HEK293 (cell line): ENCODE results near the gene SRSF5.

Experiments
- KLF16 ChIP-seq: fragments of 450-650 bp; formaldehyde crosslinking; IDR thresholded peaks from 2 replicates; pipeline ENCODE4 v1.5.1; 2017; ENCODE audit warnings: missing biosample characterization, missing genetic modification characterization
- TCF7L2 ChIP-seq: IDR thresholded peaks from 2 replicates; pipeline ENCODE4 v1.6.1; 2011; ENCODE audit warnings: low read depth, mild to moderate bottlenecking, inconsistent platforms, low read length, moderate library complexity, borderline replicate concordance
- YY1 ChIP-seq: fragments of 450-650 bp; formaldehyde crosslinking; IDR thresholded peaks from 2 replicates; pipeline ENCODE4 v1.5.1; 2018; ENCODE audit warnings: missing biosample characterization, missing genetic modification characterization
- ZNF274 ChIP-seq, 2 experiments: fragments of 200-500 bp in 1 of 2; fragments of 450-650 bp in 1 of 2; sonication (Bioruptor generic) in 1 of 2; formaldehyde crosslinking in 1 of 2; IDR thresholded peaks; 2 replicates each; pipeline versions ENCODE4 v1.5.1 to v1.6.1; 2014 to 2016; ENCODE audit warnings: borderline replicate concordance in 1 of 2, inconsistent platforms in 1 of 2, low read length in 1 of 2, missing biosample characterization in 1 of 2, missing genetic modification characterization in 1 of 2
- TF ChIP-seq, protein P1 (sequence below): fragments of 450-650 bp; formaldehyde crosslinking; IDR thresholded peaks from 2 replicates; pipeline ENCODE4 v1.5.1; 2016; ENCODE audit warnings: missing biosample characterization, missing genetic modification characterization
- TF ChIP-seq, protein P2 (sequence below): fragments of 450-650 bp; formaldehyde crosslinking; IDR thresholded peaks from 2 replicates; pipeline ENCODE4 v1.5.1; 2016; ENCODE audit warnings: missing biosample characterization, missing genetic modification characterization
- TF ChIP-seq, protein P3 (sequence below): fragments of 450-650 bp; formaldehyde crosslinking; IDR thresholded peaks from 2 replicates; pipeline ENCODE4 v1.5.1; 2016; ENCODE audit warnings: missing biosample characterization, missing genetic modification characterization, borderline replicate concordance

DNA sequence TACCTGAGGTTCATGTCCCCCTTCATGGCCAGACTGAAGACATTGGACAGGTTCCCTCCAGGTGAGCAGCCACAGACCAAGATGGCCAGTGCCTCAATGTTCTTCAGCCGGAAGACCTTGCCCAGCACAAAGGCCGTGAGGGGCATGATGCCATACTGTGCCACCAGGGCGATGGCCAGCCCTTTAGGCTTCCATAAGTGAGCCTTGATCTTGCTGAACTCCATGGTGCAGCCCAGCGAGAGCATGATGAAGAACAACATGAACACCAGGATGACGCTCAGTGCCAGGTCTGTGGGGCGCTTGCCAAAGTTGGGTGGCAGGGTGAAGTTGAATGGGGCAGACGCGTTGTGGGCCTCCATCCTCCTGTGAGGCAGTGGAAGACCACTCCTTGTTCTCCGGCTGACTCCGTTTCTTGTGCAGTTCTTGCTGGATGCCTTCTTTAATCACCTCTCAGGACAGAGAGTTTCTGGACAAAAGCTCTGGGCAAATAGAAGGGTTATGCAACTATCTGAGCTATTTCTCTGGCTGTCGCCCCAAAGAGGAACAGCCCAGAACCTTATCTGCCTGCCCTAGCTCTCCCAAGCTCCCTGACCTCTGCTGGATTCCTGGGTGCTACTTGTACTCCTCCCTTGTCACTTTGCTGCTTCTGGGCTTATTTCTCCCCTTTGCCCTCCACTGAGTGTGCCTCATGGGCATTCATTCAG, 30.0 kb downstream of the SRSF5 start, which contains the start of gene SLC10A1:
- TF ChIP-seq, protein P1, sequence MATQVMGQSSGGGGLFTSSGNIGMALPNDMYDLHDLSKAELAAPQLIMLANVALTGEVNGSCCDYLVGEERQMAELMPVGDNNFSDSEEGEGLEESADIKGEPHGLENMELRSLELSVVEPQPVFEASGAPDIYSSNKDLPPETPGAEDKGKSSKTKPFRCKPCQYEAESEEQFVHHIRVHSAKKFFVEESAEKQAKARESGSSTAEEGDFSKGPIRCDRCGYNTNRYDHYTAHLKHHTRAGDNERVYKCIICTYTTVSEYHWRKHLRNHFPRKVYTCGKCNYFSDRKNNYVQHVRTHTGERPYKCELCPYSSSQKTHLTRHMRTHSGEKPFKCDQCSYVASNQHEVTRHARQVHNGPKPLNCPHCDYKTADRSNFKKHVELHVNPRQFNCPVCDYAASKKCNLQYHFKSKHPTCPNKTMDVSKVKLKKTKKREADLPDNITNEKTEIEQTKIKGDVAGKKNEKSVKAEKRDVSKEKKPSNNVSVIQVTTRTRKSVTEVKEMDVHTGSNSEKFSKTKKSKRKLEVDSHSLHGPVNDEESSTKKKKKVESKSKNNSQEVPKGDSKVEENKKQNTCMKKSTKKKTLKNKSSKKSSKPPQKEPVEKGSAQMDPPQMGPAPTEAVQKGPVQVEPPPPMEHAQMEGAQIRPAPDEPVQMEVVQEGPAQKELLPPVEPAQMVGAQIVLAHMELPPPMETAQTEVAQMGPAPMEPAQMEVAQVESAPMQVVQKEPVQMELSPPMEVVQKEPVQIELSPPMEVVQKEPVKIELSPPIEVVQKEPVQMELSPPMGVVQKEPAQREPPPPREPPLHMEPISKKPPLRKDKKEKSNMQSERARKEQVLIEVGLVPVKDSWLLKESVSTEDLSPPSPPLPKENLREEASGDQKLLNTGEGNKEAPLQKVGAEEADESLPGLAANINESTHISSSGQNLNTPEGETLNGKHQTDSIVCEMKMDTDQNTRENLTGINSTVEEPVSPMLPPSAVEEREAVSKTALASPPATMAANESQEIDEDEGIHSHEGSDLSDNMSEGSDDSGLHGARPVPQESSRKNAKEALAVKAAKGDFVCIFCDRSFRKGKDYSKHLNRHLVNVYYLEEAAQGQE: no peak
- TF ChIP-seq, protein P2, sequence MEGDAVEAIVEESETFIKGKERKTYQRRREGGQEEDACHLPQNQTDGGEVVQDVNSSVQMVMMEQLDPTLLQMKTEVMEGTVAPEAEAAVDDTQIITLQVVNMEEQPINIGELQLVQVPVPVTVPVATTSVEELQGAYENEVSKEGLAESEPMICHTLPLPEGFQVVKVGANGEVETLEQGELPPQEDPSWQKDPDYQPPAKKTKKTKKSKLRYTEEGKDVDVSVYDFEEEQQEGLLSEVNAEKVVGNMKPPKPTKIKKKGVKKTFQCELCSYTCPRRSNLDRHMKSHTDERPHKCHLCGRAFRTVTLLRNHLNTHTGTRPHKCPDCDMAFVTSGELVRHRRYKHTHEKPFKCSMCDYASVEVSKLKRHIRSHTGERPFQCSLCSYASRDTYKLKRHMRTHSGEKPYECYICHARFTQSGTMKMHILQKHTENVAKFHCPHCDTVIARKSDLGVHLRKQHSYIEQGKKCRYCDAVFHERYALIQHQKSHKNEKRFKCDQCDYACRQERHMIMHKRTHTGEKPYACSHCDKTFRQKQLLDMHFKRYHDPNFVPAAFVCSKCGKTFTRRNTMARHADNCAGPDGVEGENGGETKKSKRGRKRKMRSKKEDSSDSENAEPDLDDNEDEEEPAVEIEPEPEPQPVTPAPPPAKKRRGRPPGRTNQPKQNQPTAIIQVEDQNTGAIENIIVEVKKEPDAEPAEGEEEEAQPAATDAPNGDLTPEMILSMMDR (tag by site-specific recombination): no peak
- no peak for TF ChIP-seq YY1 (tag by site-specific recombination)
- TF ChIP-seq, protein P3, sequence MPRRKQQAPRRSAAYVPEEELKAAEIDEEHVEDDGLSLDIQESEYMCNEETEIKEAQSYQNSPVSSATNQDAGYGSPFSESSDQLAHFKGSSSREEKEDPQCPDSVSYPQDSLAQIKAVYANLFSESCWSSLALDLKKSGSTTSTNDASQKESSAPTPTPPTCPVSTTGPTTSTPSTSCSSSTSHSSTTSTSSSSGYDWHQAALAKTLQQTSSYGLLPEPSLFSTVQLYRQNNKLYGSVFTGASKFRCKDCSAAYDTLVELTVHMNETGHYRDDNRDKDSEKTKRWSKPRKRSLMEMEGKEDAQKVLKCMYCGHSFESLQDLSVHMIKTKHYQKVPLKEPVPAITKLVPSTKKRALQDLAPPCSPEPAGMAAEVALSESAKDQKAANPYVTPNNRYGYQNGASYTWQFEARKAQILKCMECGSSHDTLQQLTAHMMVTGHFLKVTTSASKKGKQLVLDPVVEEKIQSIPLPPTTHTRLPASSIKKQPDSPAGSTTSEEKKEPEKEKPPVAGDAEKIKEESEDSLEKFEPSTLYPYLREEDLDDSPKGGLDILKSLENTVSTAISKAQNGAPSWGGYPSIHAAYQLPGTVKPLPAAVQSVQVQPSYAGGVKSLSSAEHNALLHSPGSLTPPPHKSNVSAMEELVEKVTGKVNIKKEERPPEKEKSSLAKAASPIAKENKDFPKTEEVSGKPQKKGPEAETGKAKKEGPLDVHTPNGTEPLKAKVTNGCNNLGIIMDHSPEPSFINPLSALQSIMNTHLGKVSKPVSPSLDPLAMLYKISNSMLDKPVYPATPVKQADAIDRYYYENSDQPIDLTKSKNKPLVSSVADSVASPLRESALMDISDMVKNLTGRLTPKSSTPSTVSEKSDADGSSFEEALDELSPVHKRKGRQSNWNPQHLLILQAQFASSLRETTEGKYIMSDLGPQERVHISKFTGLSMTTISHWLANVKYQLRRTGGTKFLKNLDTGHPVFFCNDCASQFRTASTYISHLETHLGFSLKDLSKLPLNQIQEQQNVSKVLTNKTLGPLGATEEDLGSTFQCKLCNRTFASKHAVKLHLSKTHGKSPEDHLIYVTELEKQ (tag by site-specific recombination): no peak
- no peak for TF ChIP-seq ZNF274 (IDR thresholded peaks at IDR 0.05; ENCODE audit: low read length)
- no peak for TF ChIP-seq ZNF274 (tag by site-specific recombination; IDR thresholded peaks at IDR 0.05; ENCODE audit: borderline replicate concordance)
- no peak for TF ChIP-seq KLF16 (tag by site-specific recombination)
- TF ChIP-seq TCF7L2: no peak
